K562 (cell line): Measurements from ENCODE around the gene FLRT1. TPM values are rescaled to one million over a fixed set of nuclear protein-coding genes. Genes with fewer than 3 reads are reported as not detected.

ENCODE experiments used
- ATAC-seq: fragments of 200-7000 bp; cut with Tn5 transposase; 3 replicates; pipeline ENCODE4 v1.9.1; 2020; ENCODE audit warnings: moderate library complexity
- BruUV-seq: library from RNA; stranded (reverse); fragments of 400-500 nt; replicated peaks from 2 replicates; lab custom pipeline; 2021; lab: Mats Ljungman, UMichigan
- CTCF ChIA-PET: fragments of 300-600 bp; formaldehyde crosslinking; extraction: SDS; loops from one replicate; lab custom pipeline; 2021; ENCODE audit warnings: low intra/inter-chr PET ratio; lab: Yijun Ruan, JAX
- POLR2A ChIA-PET: fragments of 300-600, 350-650 bp; sonication (Branson Sonifier 250); formaldehyde crosslinking; extraction: SDS; loops from one replicate; lab custom pipeline; 2021; ENCODE audit warnings: antibody characterized with exemption, inconsistent platforms; lab: Yijun Ruan, JAX
- DNase-seq, 4 experiments: peaks; one replicate each; pipeline versions ENCODE4 v3.0.0 to v3.0.0-alpha.2; 2011 to 2018; ENCODE audit warnings: low spot score in 3 of 4, mixed read lengths in 3 of 4; ENCODE audit errors: extremely low read depth in 1 of 4
- FAIRE-seq: peaks from 2 replicates; lab custom pipeline; 2011; peaks lifted over from hg19 to GRCh38; lab: Jason Lieb, UNC
- H2AFZ ChIP-seq: 2 replicates; pipeline ENCODE4 v1.6.0; 2011; ENCODE audit warnings: low read depth, low read length, control low read depth, inconsistent platforms
- H3K27ac ChIP-seq: fragments of 200-600 bp; 3 replicates; pipeline ENCODE4 v1.8.0; 2011; ENCODE audit warnings: low read depth, mild to moderate bottlenecking, control low read depth, inconsistent platforms, low read length, moderate library complexity, mixed read lengths; ENCODE audit errors: extremely low read depth
- H3K27me3 ChIP-seq, 2 experiments: fragments of 300-600 bp in 1 of 2; 2 replicates in 1 of 2; 3 replicates in 1 of 2; pipeline versions ENCODE4 v1.6.0 to v1.8.0; 2011; ENCODE audit warnings: inconsistent platforms in 2 of 2, low read length in 2 of 2, mild to moderate bottlenecking in 1 of 2, mixed read lengths in 1 of 2, moderate library complexity in 1 of 2; ENCODE audit not compliant: control insufficient read depth in 2 of 2, insufficient read depth in 2 of 2
- H3K36me3 ChIP-seq: fragments of 300-600 bp; 3 replicates; pipeline ENCODE4 v1.8.0; 2011; ENCODE audit warnings: mild to moderate bottlenecking, low read length, inconsistent platforms; ENCODE audit not compliant: control insufficient read depth, insufficient read depth
- H3K4me1 ChIP-seq, 2 experiments: fragments of 200-600 bp in 1 of 2; replicated peaks in 1 of 2; 2 replicates in 1 of 2; 3 replicates in 1 of 2; pipeline versions ENCODE4 v1.5.1 to v1.8.0; 2011; ENCODE audit warnings: inconsistent platforms in 2 of 2, low read length in 2 of 2, mild to moderate bottlenecking in 1 of 2, mixed read lengths in 1 of 2, moderate library complexity in 1 of 2; ENCODE audit not compliant: control insufficient read depth in 2 of 2, insufficient read depth in 2 of 2
- H3K4me2 ChIP-seq: 2 replicates; pipeline ENCODE4 v1.6.1; 2011; ENCODE audit warnings: low read length, control low read depth, inconsistent platforms, mixed read lengths; ENCODE audit not compliant: insufficient read depth
- H3K4me3 ChIP-seq: fragments of 200-600 bp; sonication (generic), shearing (Covaris generic); 2 replicates; pipeline ENCODE4 v1.5.1; 2016; ENCODE audit warnings: control low read depth, inconsistent platforms
- H3K79me2 ChIP-seq: fragments of 200-600 bp; 3 replicates; pipeline ENCODE4 v1.8.0; 2011; ENCODE audit warnings: low read length, inconsistent platforms; ENCODE audit not compliant: control insufficient read depth, insufficient read depth
- H3K9ac ChIP-seq, 2 experiments: 2 replicates each; pipeline versions ENCODE4 v1.6.0 to v1.6.1; 2011; ENCODE audit warnings: low read depth in 2 of 2, low read length in 2 of 2, control low read depth in 1 of 2, inconsistent platforms in 1 of 2, mild to moderate bottlenecking in 1 of 2, mixed read lengths in 1 of 2; ENCODE audit not compliant: insufficient read depth in 1 of 2
- H3K9me1 ChIP-seq: one replicate; pipeline ENCODE4 v1.6.0; 2011; ENCODE audit warnings: inconsistent platforms, mild to moderate bottlenecking, low read length, moderate library complexity; ENCODE audit not compliant: control insufficient read depth, insufficient read depth
- H3K9me3 ChIP-seq: replicated peaks from 2 replicates; pipeline ENCODE4 v1.5.1; 2011; ENCODE audit warnings: low read depth, low read length, inconsistent platforms; ENCODE audit not compliant: control insufficient read depth, insufficient read depth
- H4K20me1 ChIP-seq: replicated peaks from 2 replicates; pipeline ENCODE4 v1.6.1; 2011; ENCODE audit warnings: low read length, inconsistent platforms, mixed read lengths; ENCODE audit not compliant: control insufficient read depth, insufficient read depth
- EGR1 ChIP-seq: fragments of 450-650 bp; conservative IDR thresholded peaks from 2 replicates; pipeline ENCODE4 v1.6.1; 2017; ENCODE audit warnings: mild to moderate bottlenecking
- POU5F1 ChIP-seq: fragments of 150-350 bp; IDR thresholded peaks from 2 replicates; pipeline ENCODE4 v1.6.1; 2014; ENCODE audit warnings: borderline replicate concordance, low read length, low read depth, mild to moderate bottlenecking; ENCODE audit not compliant: partially characterized antibody
- SOX6 ChIP-seq: fragments of 450-650 bp; IDR thresholded peaks from 2 replicates; pipeline ENCODE4 v1.6.1; 2014; ENCODE audit warnings: mild to moderate bottlenecking
- SP2 ChIP-seq: IDR thresholded peaks from 2 replicates; pipeline ENCODE4 v1.6.1; 2011; ENCODE audit warnings: mild to moderate bottlenecking, low read depth, low read length, moderate library complexity; ENCODE audit not compliant: poor library complexity, severe bottlenecking; ENCODE audit errors: extremely low read depth
- THRAP3 ChIP-seq: fragments of 450-650 bp; IDR thresholded peaks from 2 replicates; pipeline ENCODE4 v1.6.1; 2016; ENCODE audit warnings: mild to moderate bottlenecking, inconsistent platforms, borderline replicate concordance
- ZNF282 ChIP-seq: sonication (generic); formaldehyde crosslinking; IDR thresholded peaks from 2 replicates; pipeline ENCODE4 v1.8.1; 2023; ENCODE audit warnings: missing genetic modification reagents
- ZNF764 ChIP-seq: fragments of 250-450 bp; sonication (Bioruptor Pico); IDR thresholded peaks from 2 replicates; pipeline ENCODE4 v1.4.0; 2020; ENCODE audit warnings: low read depth, mild to moderate bottlenecking, moderate library complexity
- WGBS: fragments of 100-300 bp; shearing (Covaris generic); methylation state at CpG from one replicate; pipeline ENCODE4 v1.1.6; 2016; ENCODE audit warnings: low coverage, mixed read lengths; ENCODE audit not compliant: insufficient coverage; ENCODE audit errors: missing lambda C conversion rate; 5-methylcytosine and 5-hydroxymethylcytosine counted together
- in situ Hi-C: fragments of 300-500 bp; cut with MboI; formaldehyde crosslinking; loops from 4 replicates; pipeline ENCODE4 v1.15.0; 2018; ENCODE audit warnings: inconsistent platforms, mixed read lengths
- intact Hi-C: fragments of 100-400 bp; cut with micrococcal nuclease; formaldehyde crosslinking; loops from 2 replicates; pipeline ENCODE4 v1.14.2; 2022
- polyA plus RNA-seq, 8 experiments: library from polyadenylated mRNA; depleted of rRNA in 4 of 8; stranded (reverse) in 5 of 8; unstranded in 3 of 8; fragments of >200 nt; fragmentation: Nextera tagmentation in 2 of 8; fragmentation: Illumina TruSeq in 1 of 8; extraction: Ambion mirVana in 2 of 8; extraction: Trizol in 1 of 8; gene quantifications; 2 replicates each; pipeline versions ENCODE4 v1.2.1 to v1.2.3, GENCODE V29; 2011 to 2014; ENCODE audit warnings: inconsistent platforms in 1 of 8, missing spikeins in 1 of 8
- total RNA-seq, 7 experiments: library from RNA; depleted of rRNA in 6 of 7; stranded (reverse); fragments of >200 nt in 6 of 7; fragmentation: Illumina TruSeq in 2 of 7; extraction: Trizol in 2 of 7; gene quantifications; 2 replicates each; pipeline versions ENCODE4 v1.2.1 to v1.2.3, GENCODE V29; 2011 to 2021; ENCODE audit warnings: low replicate concordance in 1 of 7
- TF ChIP-seq, protein P1 (sequence below), 2 experiments: fragments of 450-650 bp in 1 of 2; sonication (generic) in 1 of 2; formaldehyde crosslinking in 1 of 2; IDR thresholded peaks; 2 replicates each; pipeline versions ENCODE4 v1.7.1 to v1.9.0; 2016 to 2022; ENCODE audit warnings: inconsistent platforms in 1 of 2, mild to moderate bottlenecking in 1 of 2, missing genetic modification reagents in 1 of 2

The FLRT1 gene
- total and polyA plus RNA-seq, 9 of the 15 experiments (the other 6 are each of a cell fraction or from before 2014, with no cell fraction given), result not detected

DNA sequence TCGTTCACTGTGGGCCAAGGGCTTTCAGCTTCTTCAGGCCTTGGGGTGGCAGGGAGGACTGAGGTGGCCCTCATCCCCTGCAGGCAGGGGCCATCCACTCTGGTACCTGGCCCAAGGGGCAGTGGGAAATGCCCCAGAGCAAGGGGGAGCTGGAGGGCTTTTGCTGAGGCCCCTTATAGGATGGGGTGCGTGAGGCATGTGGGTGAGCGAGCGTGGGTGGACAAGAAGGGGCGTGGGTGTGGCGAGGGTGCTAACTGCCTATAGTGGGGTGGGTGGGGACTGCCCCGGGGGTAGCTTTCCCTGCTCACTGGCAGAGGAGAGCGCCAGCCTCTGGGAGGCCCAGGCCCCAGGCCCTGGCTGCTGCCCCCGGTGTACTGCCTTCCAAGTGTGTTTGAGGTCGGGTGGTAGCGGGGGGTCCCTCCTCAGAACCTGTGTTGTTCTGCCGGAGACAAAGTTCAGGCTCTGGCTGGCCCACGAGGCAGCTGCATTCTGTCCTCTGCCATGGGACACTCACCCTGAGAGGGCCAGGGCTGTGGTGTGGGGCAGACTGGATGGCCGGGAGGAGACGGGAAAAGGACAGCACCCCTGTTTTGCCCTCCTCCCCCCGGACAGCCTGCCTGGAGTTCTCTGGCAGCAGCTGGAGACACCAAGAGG is 3.4 kb downstream of the FLRT1 start:
- no peaks in the 10 kb centered on the region for H3K79me2 ChIP-seq
- DNase-seq (no peak), FAIRE-seq (no peak), ATAC-seq (no peak)
- H3K9ac ChIP-seq, result no peak overlapping the region
- no peak overlapping the region for H2AFZ ChIP-seq
- no peak overlapping the region for H3K4me3 ChIP-seq
- H3K36me3 ChIP-seq, result no peaks in the 10 kb centered on the region
- POLR2A ChIA-PET, result interaction anchor here (1.5 kb wide), 1 partner anchor 15 kb away, joined by 3 read pairs; no protein-coding TSS in a partner anchor
- CTCF ChIA-PET, result interaction anchor here (0.6 kb wide), 1 partner anchor 100 kb away, joined by 3 read pairs; no protein-coding TSS in a partner anchor
- no peaks in the 10 kb centered on the region for H3K9me1 ChIP-seq
- in situ Hi-C loops, result no loop called here
- H3K4me1 ChIP-seq, result peaks cover 0 to 49% of the 10 kb centered on the region in 2 experiments; a peak in 2 of 5 replicates
- WGBS, result 58% methylated on average over 10 of the region's 16 CpGs
- H3K27ac ChIP-seq, result no peak overlapping the region
- no peaks in the 10 kb centered on the region for H3K9me3 ChIP-seq
- BruUV-seq, result no TSS peak
- H4K20me1 ChIP-seq, result peaks cover 52% of the 10 kb centered on the region
- no peak for TF ChIP-seq ZNF764 (CRISPR knock-in tag)
- no peak for TF ChIP-seq SOX6
- TF ChIP-seq, protein P1, sequence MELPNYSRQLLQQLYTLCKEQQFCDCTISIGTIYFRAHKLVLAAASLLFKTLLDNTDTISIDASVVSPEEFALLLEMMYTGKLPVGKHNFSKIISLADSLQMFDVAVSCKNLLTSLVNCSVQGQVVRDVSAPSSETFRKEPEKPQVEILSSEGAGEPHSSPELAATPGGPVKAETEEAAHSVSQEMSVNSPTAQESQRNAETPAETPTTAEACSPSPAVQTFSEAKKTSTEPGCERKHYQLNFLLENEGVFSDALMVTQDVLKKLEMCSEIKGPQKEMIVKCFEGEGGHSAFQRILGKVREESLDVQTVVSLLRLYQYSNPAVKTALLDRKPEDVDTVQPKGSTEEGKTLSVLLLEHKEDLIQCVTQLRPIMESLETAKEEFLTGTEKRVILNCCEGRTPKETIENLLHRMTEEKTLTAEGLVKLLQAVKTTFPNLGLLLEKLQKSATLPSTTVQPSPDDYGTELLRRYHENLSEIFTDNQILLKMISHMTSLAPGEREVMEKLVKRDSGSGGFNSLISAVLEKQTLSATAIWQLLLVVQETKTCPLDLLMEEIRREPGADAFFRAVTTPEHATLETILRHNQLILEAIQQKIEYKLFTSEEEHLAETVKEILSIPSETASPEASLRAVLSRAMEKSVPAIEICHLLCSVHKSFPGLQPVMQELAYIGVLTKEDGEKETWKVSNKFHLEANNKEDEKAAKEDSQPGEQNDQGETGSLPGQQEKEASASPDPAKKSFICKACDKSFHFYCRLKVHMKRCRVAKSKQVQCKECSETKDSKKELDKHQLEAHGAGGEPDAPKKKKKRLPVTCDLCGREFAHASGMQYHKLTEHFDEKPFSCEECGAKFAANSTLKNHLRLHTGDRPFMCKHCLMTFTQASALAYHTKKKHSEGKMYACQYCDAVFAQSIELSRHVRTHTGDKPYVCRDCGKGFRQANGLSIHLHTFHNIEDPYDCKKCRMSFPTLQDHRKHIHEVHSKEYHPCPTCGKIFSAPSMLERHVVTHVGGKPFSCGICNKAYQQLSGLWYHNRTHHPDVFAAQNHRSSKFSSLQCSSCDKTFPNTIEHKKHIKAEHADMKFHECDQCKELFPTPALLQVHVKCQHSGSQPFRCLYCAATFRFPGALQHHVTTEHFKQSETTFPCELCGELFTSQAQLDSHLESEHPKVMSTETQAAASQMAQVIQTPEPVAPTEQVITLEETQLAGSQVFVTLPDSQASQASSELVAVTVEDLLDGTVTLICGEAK (IDR thresholded peaks at IDR 0.05), result no peak
- TF ChIP-seq, protein P1 (CRISPR knock-in tag; IDR thresholded peaks at IDR 0.05), result no peak
- TF ChIP-seq ZNF282 (CRISPR knock-in tag), result no peak
- no peak for TF ChIP-seq SP2
- 0 out of 2 replicates have a peak, but pooled peaks have one; percentile 5 for TF ChIP-seq EGR1
- TF ChIP-seq POU5F1, result no peak
- TF ChIP-seq THRAP3, result no peak
- TF ChIP-seq, all 486 proteins: peak for 1
- peaks cover 5 to 12% of the 10 kb centered on the region in 2 experiments; a peak in 2 of 5 replicates for H3K27me3 ChIP-seq
- intact Hi-C loops, result no loop called here
- H3K4me2 ChIP-seq, result no peak overlapping the region
